DOHH2 (cell line): Measurements from ENCODE around the gene RNF44.

ENCODE experiments used
- EZH2phosphoT487 ChIP-seq: fragments of 200-600 bp; sonication (generic); IDR thresholded peaks from 2 replicates; pipeline ENCODE4 v1.6.1; 2017; ENCODE audit warnings: borderline replicate concordance, mild to moderate bottlenecking, antibody characterized with exemption, low read length, moderate library complexity, mixed read lengths
- TF ChIP-seq, protein P1 (sequence below): fragments of 200-600 bp; sonication (generic); IDR thresholded peaks from one replicate; pipeline ENCODE4 v1.5.1; 2014; ENCODE audit warnings: antibody characterized with exemption, mild to moderate bottlenecking, low read depth, low read length; ENCODE audit not compliant: poor library complexity, severe bottlenecking

DNA sequence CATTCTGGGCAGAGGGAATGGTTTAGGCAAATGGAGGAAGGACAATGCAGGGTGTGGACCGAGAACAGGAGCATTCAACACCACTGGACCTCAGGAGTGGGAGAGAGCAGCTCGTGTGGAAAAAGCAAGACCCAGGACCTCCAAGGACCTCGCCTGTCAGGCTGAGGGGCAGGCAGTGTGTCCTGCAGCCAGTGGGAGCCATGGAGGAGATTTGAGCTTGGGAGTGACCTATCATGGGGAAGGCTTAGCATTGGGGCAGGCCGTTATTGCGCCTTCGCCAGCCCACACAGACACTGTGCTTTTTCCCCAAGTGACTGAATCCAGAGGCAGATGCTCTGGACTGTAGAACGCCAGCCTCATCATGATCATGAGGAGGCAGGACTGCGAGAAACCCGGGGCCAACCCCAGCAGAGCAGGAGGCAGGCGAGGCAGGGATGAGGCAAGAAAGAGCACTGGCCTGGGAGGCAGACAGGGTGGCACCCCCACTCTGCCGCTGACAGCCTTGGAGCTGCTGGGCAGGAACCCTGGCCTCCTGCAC lies 15.2 kb upstream of the RNF44 start:
- TF ChIP-seq, protein P1, sequence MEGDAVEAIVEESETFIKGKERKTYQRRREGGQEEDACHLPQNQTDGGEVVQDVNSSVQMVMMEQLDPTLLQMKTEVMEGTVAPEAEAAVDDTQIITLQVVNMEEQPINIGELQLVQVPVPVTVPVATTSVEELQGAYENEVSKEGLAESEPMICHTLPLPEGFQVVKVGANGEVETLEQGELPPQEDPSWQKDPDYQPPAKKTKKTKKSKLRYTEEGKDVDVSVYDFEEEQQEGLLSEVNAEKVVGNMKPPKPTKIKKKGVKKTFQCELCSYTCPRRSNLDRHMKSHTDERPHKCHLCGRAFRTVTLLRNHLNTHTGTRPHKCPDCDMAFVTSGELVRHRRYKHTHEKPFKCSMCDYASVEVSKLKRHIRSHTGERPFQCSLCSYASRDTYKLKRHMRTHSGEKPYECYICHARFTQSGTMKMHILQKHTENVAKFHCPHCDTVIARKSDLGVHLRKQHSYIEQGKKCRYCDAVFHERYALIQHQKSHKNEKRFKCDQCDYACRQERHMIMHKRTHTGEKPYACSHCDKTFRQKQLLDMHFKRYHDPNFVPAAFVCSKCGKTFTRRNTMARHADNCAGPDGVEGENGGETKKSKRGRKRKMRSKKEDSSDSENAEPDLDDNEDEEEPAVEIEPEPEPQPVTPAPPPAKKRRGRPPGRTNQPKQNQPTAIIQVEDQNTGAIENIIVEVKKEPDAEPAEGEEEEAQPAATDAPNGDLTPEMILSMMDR, result no peak
- TF ChIP-seq EZH2phosphoT487, result no peak
